ENCODE data around the gene ACSBG1. TPM values are rescaled to one million over a fixed set of nuclear protein-coding genes. Genes with fewer than 3 reads are reported as not detected.

ACSBG1 gene
- total and polyA plus RNA-seq, 2 experiments from 2014 or later: 0.04 TPM; not detected in 1

- H2AFZ ChIP-seq: no peak overlapping the region
- peak; percentile 32 for DNase-seq
- in situ Hi-C loops (cut with MboI): no loop called here
Observed at GRCh38 chr15:78195735-78196201, 38.6 kb downstream of the ACSBG1 start.

GRCh38 chr15:78194568-78194925 lies 39.8 kb downstream of the ACSBG1 start:
- no peak for DNase-seq
- 81 to 84% methylated on average over 15 of the region's 15 CpGs for WGBS, 2 experiments (ENCODE audit: low coverage in 1 of 2, low lambda C conversion rate in 2 of 2, missing lambda C conversion rate in 2 of 2)

More at GRCh38 chr15:78195735-78196201, 38.6 kb downstream of the ACSBG1 start:
- Histone ChIP-seq H3K9me3 (ENCODE audit: low read depth) (no peaks in the 10 kb centered on the region), H3K27me3 (replicated peaks; ENCODE audit: insufficient read depth) (0 out of 2 replicates have a peak, but pooled peaks cover 11% of the 10 kb centered on the region), H3F3A (ENCODE audit: insufficient read depth) (no peaks in the 10 kb centered on the region), H3K4me1 (ENCODE audit: insufficient read depth) (no peaks in the 10 kb centered on the region), H3K9ac (no peak overlapping the region), H3K9me2 (ENCODE audit: insufficient read depth) (no peaks in the 10 kb centered on the region), H3K27ac (no peak overlapping the region), H3K4me3 (no peak overlapping the region), H3K4me2 (ENCODE audit: unreplicated experiment) (no peak overlapping the region), H3K36me3 (ENCODE audit: low read depth) (no peaks in the 10 kb centered on the region), H4K20me1 (ENCODE audit: insufficient read depth) (no peaks in the 10 kb centered on the region), H3K79me2 (ENCODE audit: insufficient read depth) (no peaks in the 10 kb centered on the region)
- 45 to 51% methylated on average over 7 of the region's 7 CpGs for WGBS, 2 experiments (ENCODE audit: low coverage in 1 of 2, low lambda C conversion rate in 2 of 2, missing lambda C conversion rate in 2 of 2)
- no peak for TF ChIP-seq EZH2phosphoT487 (IDR thresholded peaks at IDR 0.05; ENCODE audit: insufficient read depth, low read depth)
- no peak for TF ChIP-seq EZH2 (IDR thresholded peaks at IDR 0.05; ENCODE audit: insufficient read depth, poor library complexity, severe bottlenecking)

GRCh38 chr15:78193731-78194567 lies 40.4 kb downstream of the ACSBG1 start:
- no peak overlapping the region for H3K4me3 ChIP-seq
- H4K20me1 ChIP-seq (ENCODE audit: insufficient read depth): no peaks in the 10 kb centered on the region
- H3K9ac ChIP-seq: no peak overlapping the region
- TF ChIP-seq EZH2phosphoT487 (IDR thresholded peaks at IDR 0.05; ENCODE audit: insufficient read depth, low read depth) (no peak), EZH2 (IDR thresholded peaks at IDR 0.05; ENCODE audit: insufficient read depth, poor library complexity, severe bottlenecking) (no peak)
- H3K9me2 ChIP-seq (ENCODE audit: insufficient read depth): no peaks in the 10 kb centered on the region
- H3K36me3 ChIP-seq (ENCODE audit: low read depth): no peaks in the 10 kb centered on the region
- in situ Hi-C loops (cut with MboI): no loop called here
- DNase-seq: no peak
- H2AFZ ChIP-seq: no peak overlapping the region
- no peaks in the 10 kb centered on the region for H3F3A ChIP-seq (ENCODE audit: insufficient read depth)
- H3K4me2 ChIP-seq (ENCODE audit: unreplicated experiment): no peak overlapping the region
- peaks cover 14% of the 10 kb centered on the region; the same call in 1 of the 2 replicates for H3K27me3 ChIP-seq (replicated peaks; ENCODE audit: insufficient read depth)
- H3K79me2 ChIP-seq (ENCODE audit: insufficient read depth): no peaks in the 10 kb centered on the region
- no peaks in the 10 kb centered on the region for H3K4me1 ChIP-seq (ENCODE audit: insufficient read depth)
- H3K9me3 ChIP-seq (ENCODE audit: low read depth): no peaks in the 10 kb centered on the region
- 59 to 64% methylated on average over 10 to 15 of the region's 15 CpGs for WGBS, 2 experiments (ENCODE audit: low coverage in 1 of 2, low lambda C conversion rate in 2 of 2, missing lambda C conversion rate in 2 of 2)
- H3K27ac ChIP-seq: no peak overlapping the region

More at GRCh38 chr15:78194568-78194925, 39.8 kb downstream of the ACSBG1 start:
- Histone ChIP-seq H3K36me3 (ENCODE audit: low read depth) (no peaks in the 10 kb centered on the region), H3K9ac (no peak overlapping the region), H3K27me3 (replicated peaks; ENCODE audit: insufficient read depth) (peaks cover 14% of the 10 kb centered on the region; the same call in 1 of the 2 replicates), H3K4me2 (ENCODE audit: unreplicated experiment) (no peak overlapping the region), H3K4me1 (ENCODE audit: insufficient read depth) (no peaks in the 10 kb centered on the region), H3K9me3 (ENCODE audit: low read depth) (no peaks in the 10 kb centered on the region), H3K27ac (no peak overlapping the region), H3F3A (ENCODE audit: insufficient read depth) (no peaks in the 10 kb centered on the region), H4K20me1 (ENCODE audit: insufficient read depth) (no peaks in the 10 kb centered on the region), H2AFZ (no peak overlapping the region), H3K4me3 (no peak overlapping the region), H3K79me2 (ENCODE audit: insufficient read depth) (no peaks in the 10 kb centered on the region), H3K9me2 (ENCODE audit: insufficient read depth) (no peaks in the 10 kb centered on the region)
- no peak for TF ChIP-seq EZH2phosphoT487 (IDR thresholded peaks at IDR 0.05; ENCODE audit: insufficient read depth, low read depth)
- TF ChIP-seq EZH2 (IDR thresholded peaks at IDR 0.05; ENCODE audit: insufficient read depth, poor library complexity, severe bottlenecking): no peak
- in situ Hi-C loops (cut with MboI): no loop called here

- no peak for DNase-seq
- WGBS, 2 experiments (ENCODE audit: low coverage in 1 of 2, low lambda C conversion rate in 2 of 2, missing lambda C conversion rate in 2 of 2): 75 to 79% methylated on average over 9 to 10 of the region's 10 CpGs
- no peaks in the 10 kb centered on the region for H3K9me2 ChIP-seq (ENCODE audit: insufficient read depth)
- TF ChIP-seq EZH2phosphoT487 (IDR thresholded peaks at IDR 0.05; ENCODE audit: insufficient read depth, low read depth) (no peak), EZH2 (IDR thresholded peaks at IDR 0.05; ENCODE audit: insufficient read depth, poor library complexity, severe bottlenecking) (no peak)
- H3K79me2 ChIP-seq (ENCODE audit: insufficient read depth): no peaks in the 10 kb centered on the region
- no peak overlapping the region for H2AFZ ChIP-seq
- H3K4me3 ChIP-seq: no peak overlapping the region
- no peak overlapping the region for H3K27ac ChIP-seq
- no peaks in the 10 kb centered on the region for H3K36me3 ChIP-seq (ENCODE audit: low read depth)
- H3K27me3 ChIP-seq (replicated peaks; ENCODE audit: insufficient read depth): peaks cover 14% of the 10 kb centered on the region; the same call in 1 of the 2 replicates
- H4K20me1 ChIP-seq (ENCODE audit: insufficient read depth): no peaks in the 10 kb centered on the region
- H3K9ac ChIP-seq: no peak overlapping the region
- in situ Hi-C loops (cut with MboI): no loop called here
- H3K4me2 ChIP-seq (ENCODE audit: unreplicated experiment): no peak overlapping the region
- H3F3A ChIP-seq (ENCODE audit: insufficient read depth): no peaks in the 10 kb centered on the region
- H3K4me1 ChIP-seq (ENCODE audit: insufficient read depth): no peaks in the 10 kb centered on the region
- no peaks in the 10 kb centered on the region for H3K9me3 ChIP-seq (ENCODE audit: low read depth)
Observed at GRCh38 chr15:78192826-78193594, 41.4 kb downstream of the ACSBG1 start.

Measured in GM23248 (cell line).